Lung (tissue), 12 donors: ENCODE measurements around the gene FOXP1. TPM values are rescaled to one million over a fixed set of nuclear protein-coding genes. Genes with fewer than 3 reads are reported as not detected.

ENCODE experiments used
- ATAC-seq: fragments of 200-7000 bp; cut with Tn5 transposase; one replicate; pipeline ENCODE4 v1.9.1; 2020; ENCODE audit warnings: moderate number of reproducible peaks; ENCODE audit not compliant: insufficient read depth, low FRiP score
- DNase-seq, 3 donors: peaks; one replicate each; pipeline ENCODE4 v3.0.0-alpha.2; 2013 to 2017
- H3K27ac ChIP-seq, 2 donors: one replicate each; pipeline ENCODE4 v1.5.1; 2013; ENCODE audit warnings: mild to moderate bottlenecking in 2 of 2, moderate library complexity in 2 of 2, control low read depth in 1 of 2, inconsistent platforms in 1 of 2, low read depth in 1 of 2, low read length in 1 of 2
- H3K27me3 ChIP-seq, 3 donors: one replicate each; pipeline ENCODE4 v1.5.1; 2013; ENCODE audit warnings: low read length in 2 of 3; ENCODE audit not compliant: control insufficient read depth in 3 of 3, insufficient read depth in 3 of 3
- H3K36me3 ChIP-seq, 4 donors: one replicate each; pipeline ENCODE4 v1.5.1; 2013; ENCODE audit warnings: low read length in 4 of 4, mild to moderate bottlenecking in 1 of 4, moderate library complexity in 1 of 4; ENCODE audit not compliant: control insufficient read depth in 4 of 4, insufficient read depth in 4 of 4
- H3K4me1 ChIP-seq, 5 donors: one replicate each; pipeline ENCODE4 v1.5.1; 2013; ENCODE audit warnings: low read length in 5 of 5, mild to moderate bottlenecking in 2 of 5, moderate library complexity in 1 of 5; ENCODE audit not compliant: control insufficient read depth in 5 of 5, insufficient read depth in 5 of 5
- H3K4me3 ChIP-seq: one replicate; pipeline ENCODE4 v1.5.1; 2013; ENCODE audit warnings: mild to moderate bottlenecking, control low read depth, moderate library complexity
- H3K9ac ChIP-seq, 2 donors: one replicate each; pipeline ENCODE4 v1.5.1; 2013; ENCODE audit warnings: low read length in 2 of 2, control low read depth in 1 of 2; ENCODE audit not compliant: insufficient read depth in 1 of 2
- H3K9me3 ChIP-seq, 4 donors: one replicate each; pipeline ENCODE4 v1.5.1; 2013; ENCODE audit warnings: low read length in 3 of 4, mild to moderate bottlenecking in 1 of 4, moderate library complexity in 1 of 4; ENCODE audit not compliant: control insufficient read depth in 4 of 4, insufficient read depth in 3 of 4
- CTCF ChIP-seq: IDR thresholded peaks from 2 replicates; pipeline ENCODE4 v1.5.1; 2012; ENCODE audit warnings: mild to moderate bottlenecking; ENCODE audit errors: control extremely low read depth, extremely low read depth
- WGBS, 2 donors: extraction: QIAGEN DNeasy Blood & Tissue Kit; methylation state at CpG; one replicate each; pipeline ENCODE4 v1.1.7; 2013; 5-methylcytosine and 5-hydroxymethylcytosine counted together
- polyA plus RNA-seq, 2 donors: library from polyadenylated mRNA; stranded (reverse); fragments of 200-250 nt; gene quantifications; one replicate each; pipeline ENCODE4 v1.2.1, GENCODE V29; 2013
- total RNA-seq, 2 donors: library from RNA; depleted of rRNA in 1 of 2; stranded (reverse); fragments of >200 nt in 1 of 2; gene quantifications; one replicate each; pipeline ENCODE4 v1.2.1, GENCODE V29; 2014 to 2021
- donor health status: control.
- donor health status: control.
- donor health status: Bipolar disorder and iron deficiency.
- donor health status: healthy.
- donor health status: DM: yes; HTN: yes; CAD: no.

The FOXP1 gene
- total and polyA plus RNA-seq, 4 donors: 13.8 to 287 (median 73.9) TPM

- 29 to 43% methylated on average over 8 of the region's 8 CpGs for WGBS, 2 donors
- Histone ChIP-seq H3K9ac (no peak overlapping the region), H3K9me3 (peaks cover 0 to 1% (median 0%) of the 10 kb centered on the region in 4 donors), H3K4me1 (peaks cover 0 to 5% (median 0%) of the 10 kb centered on the region in 5 donors), H3K27me3 (no peaks in the 10 kb centered on the region), H3K4me3 (no peak overlapping the region), H3K27ac (no peak overlapping the region), H3K36me3 (peaks cover 0 to 2% (median 0%) of the 10 kb centered on the region in 4 donors)
- DNase-seq (peak in 1 of 3 donors; percentile 41), ATAC-seq (no peak)
- TF ChIP-seq CTCF: no peak
Observed at GRCh38 chr3:71269906-71270305, 313.6 kb downstream of the FOXP1 start.

GRCh38 chr3:71268462-71268999 is 315.0 kb downstream of the FOXP1 start:
- H3K4me3 ChIP-seq: no peak overlapping the region
- H3K36me3 ChIP-seq: peaks cover 0 to 2% (median 0%) of the 10 kb centered on the region in 4 donors
- H3K9ac ChIP-seq: no peak overlapping the region
- no peaks in the 10 kb centered on the region for H3K27me3 ChIP-seq
- DNase-seq: no peak
- TF ChIP-seq CTCF: no peak
- H3K27ac ChIP-seq: no peak overlapping the region
- peaks cover 0 to 7% (median 0%) of the 10 kb centered on the region in 5 donors for H3K4me1 ChIP-seq
- H3K9me3 ChIP-seq: peaks cover 0 to 1% (median 0%) of the 10 kb centered on the region in 4 donors
- ATAC-seq: no peak
- 94 to 96% methylated on average over 5 of the region's 5 CpGs for WGBS, 2 donors

- Histone ChIP-seq H3K4me3 (no peak overlapping the region), H3K27me3 (no peaks in the 10 kb centered on the region), H3K27ac (no peak overlapping the region), H3K4me1 (peaks cover 0 to 10% (median 0%) of the 10 kb centered on the region in 5 donors), H3K36me3 (peaks cover 0 to 2% (median 0%) of the 10 kb centered on the region in 4 donors), H3K9me3 (peaks cover 0 to 1% (median 0%) of the 10 kb centered on the region in 4 donors), H3K9ac (no peak overlapping the region)
- DNase-seq (no peak), ATAC-seq (no peak)
- no peak for TF ChIP-seq CTCF
- 83 to 93% methylated on average over 1 of the region's 1 CpG for WGBS, 2 donors
Observed at GRCh38 chr3:71266875-71267274, 316.7 kb downstream of the FOXP1 start.
